Ascending aorta (tissue), 2 donors: Measurements from ENCODE around the gene PDE5A. TPM values are rescaled to one million over a fixed set of nuclear protein-coding genes. Genes with fewer than 3 reads are reported as not detected.

Experiments
- DNase-seq, 2 donors: peaks; one replicate each; pipeline ENCODE4 v3.0.0-alpha.2; 2019; ENCODE audit warnings: low spot score in 2 of 2
- H3K27ac ChIP-seq, 2 donors: fragments of 200-600 bp; sonication (generic); one replicate each; pipeline ENCODE4 v1.5.1; 2016 to 2017; ENCODE audit warnings: mild to moderate bottlenecking in 1 of 2
- H3K27me3 ChIP-seq: fragments of 200-600 bp; sonication (generic); one replicate; pipeline ENCODE4 v1.5.1; 2017
- H3K36me3 ChIP-seq, 2 donors: fragments of 200-600 bp; sonication (generic); one replicate each; pipeline ENCODE4 v1.5.1; 2016
- H3K4me1 ChIP-seq, 2 donors: fragments of 200-600 bp; sonication (generic); one replicate each; pipeline ENCODE4 v1.5.1; 2016 to 2017; ENCODE audit warnings: mild to moderate bottlenecking in 1 of 2
- H3K4me3 ChIP-seq, 2 donors: fragments of 200-600 bp; sonication (generic); one replicate each; pipeline ENCODE4 v1.5.1; 2016 to 2017; ENCODE audit warnings: mild to moderate bottlenecking in 1 of 2
- H3K9me3 ChIP-seq, 2 donors: fragments of 200-600 bp; sonication (generic); one replicate each; pipeline ENCODE4 v1.5.1; 2016
- CTCF ChIP-seq, 3 experiments: fragments of 200-600 bp in 2 of 3; fragments of 450-650 bp in 1 of 3; sonication (generic) in 2 of 3; IDR thresholded peaks; one replicate each; pipeline ENCODE4 v1.5.1; 2016 to 2019; ENCODE audit warnings: antibody characterized with exemption in 3 of 3, mild to moderate bottlenecking in 1 of 3, moderate library complexity in 1 of 3
- intact Hi-C: fragments of 100-400 bp; cut with DNase I; formaldehyde crosslinking; loops from one replicate; pipeline ENCODE4 v1.15.1; 2023
- total RNA-seq: library from RNA; depleted of rRNA; stranded (reverse); fragments of >200 nt; gene quantifications from one replicate; pipeline ENCODE4 v1.1.0, GENCODE V29; 2016

The PDE5A gene
- total RNA-seq, 1 donor from 2014 or later, result 39.7 TPM

- no peak for DNase-seq
- Histone ChIP-seq H3K4me1 (peaks cover 2 to 19% of the 10 kb centered on the region in 2 donors), H3K4me3 (peak overlapping the region; percentile 73 to 86), H3K36me3 (no peaks in the 10 kb centered on the region), H3K9me3 (no peaks in the 10 kb centered on the region), H3K27me3 (no peaks in the 10 kb centered on the region), H3K27ac (peak overlapping the region; percentile 68 to 97)
- TF ChIP-seq CTCF (IDR thresholded peaks at IDR 0.05), result no peak
- intact Hi-C loops, result no loop called here
These were observed 4.2 kb downstream of the PDE5A start for GRCh38 chr4:119624356-119624755.

GRCh38 chr4:119623025-119623424 is 5.6 kb downstream of the PDE5A start:
- peaks cover 2 to 25% of the 10 kb centered on the region in 2 donors for H3K4me1 ChIP-seq
- H3K27ac ChIP-seq, result peak overlapping the region; percentile 68 to 97
- intact Hi-C loops, result no loop called here
- no peaks in the 10 kb centered on the region for H3K9me3 ChIP-seq
- no peaks in the 10 kb centered on the region for H3K36me3 ChIP-seq
- TF ChIP-seq CTCF (IDR thresholded peaks at IDR 0.05), result no peak
- peak overlapping the region; percentile 73 to 86 for H3K4me3 ChIP-seq
- no peaks in the 10 kb centered on the region for H3K27me3 ChIP-seq
- no peak for DNase-seq

- Histone ChIP-seq H3K4me3 (no peak overlapping the region), H3K36me3 (no peaks in the 10 kb centered on the region), H3K9me3 (no peaks in the 10 kb centered on the region), H3K27ac (peak overlapping the region; percentile 55 to 66), H3K27me3 (no peaks in the 10 kb centered on the region), H3K4me1 (peaks cover 2 to 21% of the 10 kb centered on the region in 2 donors)
- TF ChIP-seq CTCF (IDR thresholded peaks at IDR 0.05), result no peak
- intact Hi-C loops, result no loop called here
- no peak for DNase-seq
These were observed 13.4 kb downstream of the PDE5A start for GRCh38 chr4:119615068-119615719.

GRCh38 chr4:119604266-119604665 is 24.3 kb downstream of the PDE5A start:
- peak overlapping the region in 1 of 2 donors; percentile 17 for H3K27ac ChIP-seq
- DNase-seq, result no peak

GRCh38 chr4:119602366-119602765 is 26.2 kb downstream of the PDE5A start:
- H3K9me3 ChIP-seq, result peaks cover 8 to 11% of the 10 kb centered on the region in 2 donors
- H3K27ac ChIP-seq, result peak overlapping the region; percentile 48 to 49
- H3K36me3 ChIP-seq, result peaks cover 2 to 7% of the 10 kb centered on the region in 2 donors
- H3K4me1 ChIP-seq, result peaks cover 0 to 8% of the 10 kb centered on the region in 2 donors
- no peaks in the 10 kb centered on the region for H3K27me3 ChIP-seq
- TF ChIP-seq CTCF (IDR thresholded peaks at IDR 0.05), result no peak
- H3K4me3 ChIP-seq, result no peak overlapping the region
- no peak for DNase-seq
- intact Hi-C loops, result no loop called here

More at GRCh38 chr4:119604266-119604665, 24.3 kb downstream of the PDE5A start:
- H3K27me3 ChIP-seq, result no peaks in the 10 kb centered on the region
- peaks cover 0 to 3% of the 10 kb centered on the region in 2 donors for H3K9me3 ChIP-seq
- peaks cover 0 to 8% of the 10 kb centered on the region in 2 donors for H3K4me1 ChIP-seq
- no peak for TF ChIP-seq CTCF (IDR thresholded peaks at IDR 0.05)
- H3K4me3 ChIP-seq, result no peak overlapping the region
- no peaks in the 10 kb centered on the region for H3K36me3 ChIP-seq
- intact Hi-C loops, result no loop called here
